ENCODE measurements around the gene XYLT1.

DNA sequence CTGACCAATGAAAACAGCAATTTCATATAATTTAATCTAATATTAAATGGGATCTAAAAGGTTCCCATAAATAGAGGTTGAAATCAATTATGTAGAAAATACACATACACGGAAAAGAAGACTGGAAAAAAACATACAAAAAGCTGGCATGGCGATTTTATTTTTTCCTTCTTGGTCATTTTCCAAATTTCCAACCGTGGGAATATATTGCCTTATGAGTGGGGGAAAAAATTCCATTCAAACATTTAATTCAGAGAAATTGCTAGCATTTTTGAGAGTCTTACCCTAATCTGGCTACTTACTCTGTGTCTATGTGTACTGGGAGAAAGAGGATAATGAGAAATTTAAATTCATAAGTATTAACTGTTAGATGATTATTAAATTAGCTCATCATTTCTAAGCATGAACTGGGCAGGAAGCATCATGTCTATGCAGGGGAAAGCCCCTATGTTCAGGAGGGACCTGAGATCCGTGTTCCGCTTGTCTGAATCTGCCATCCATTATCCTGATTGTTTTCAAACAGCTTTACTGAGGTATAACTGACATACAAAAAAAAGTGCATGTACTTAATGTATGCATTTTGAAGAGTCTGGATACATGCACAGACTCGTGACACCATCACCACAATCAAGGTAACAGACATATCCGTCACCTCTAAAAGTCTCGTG is 145.2 kb downstream of the XYLT1 start:
- TF ChIP-seq ATF6 (CRISPR knock-in tag; IDR thresholded peaks at IDR 0.05) = no peak
- TF ChIP-seq, protein P1, sequence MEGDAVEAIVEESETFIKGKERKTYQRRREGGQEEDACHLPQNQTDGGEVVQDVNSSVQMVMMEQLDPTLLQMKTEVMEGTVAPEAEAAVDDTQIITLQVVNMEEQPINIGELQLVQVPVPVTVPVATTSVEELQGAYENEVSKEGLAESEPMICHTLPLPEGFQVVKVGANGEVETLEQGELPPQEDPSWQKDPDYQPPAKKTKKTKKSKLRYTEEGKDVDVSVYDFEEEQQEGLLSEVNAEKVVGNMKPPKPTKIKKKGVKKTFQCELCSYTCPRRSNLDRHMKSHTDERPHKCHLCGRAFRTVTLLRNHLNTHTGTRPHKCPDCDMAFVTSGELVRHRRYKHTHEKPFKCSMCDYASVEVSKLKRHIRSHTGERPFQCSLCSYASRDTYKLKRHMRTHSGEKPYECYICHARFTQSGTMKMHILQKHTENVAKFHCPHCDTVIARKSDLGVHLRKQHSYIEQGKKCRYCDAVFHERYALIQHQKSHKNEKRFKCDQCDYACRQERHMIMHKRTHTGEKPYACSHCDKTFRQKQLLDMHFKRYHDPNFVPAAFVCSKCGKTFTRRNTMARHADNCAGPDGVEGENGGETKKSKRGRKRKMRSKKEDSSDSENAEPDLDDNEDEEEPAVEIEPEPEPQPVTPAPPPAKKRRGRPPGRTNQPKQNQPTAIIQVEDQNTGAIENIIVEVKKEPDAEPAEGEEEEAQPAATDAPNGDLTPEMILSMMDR (IDR thresholded peaks at IDR 0.05) = no peak
- TF ChIP-seq NR2C2 (CRISPR knock-in tag; IDR thresholded peaks at IDR 0.05) = no peak
- TF ChIP-seq ZNF416 (CRISPR knock-in tag; IDR thresholded peaks at IDR 0.05) = no peak
- no peak for TF ChIP-seq ZNF232 (CRISPR knock-in tag; IDR thresholded peaks at IDR 0.05)
- no peak for TF ChIP-seq ESRRA (CRISPR knock-in tag; IDR thresholded peaks at IDR 0.05; ENCODE audit: borderline replicate concordance)
- no peak for TF ChIP-seq JAZF1 (CRISPR knock-in tag; IDR thresholded peaks at IDR 0.05)
- TF ChIP-seq E2F4 (CRISPR knock-in tag; IDR thresholded peaks at IDR 0.05; ENCODE audit: borderline replicate concordance, low read depth) = no peak
- TF ChIP-seq, protein P2, sequence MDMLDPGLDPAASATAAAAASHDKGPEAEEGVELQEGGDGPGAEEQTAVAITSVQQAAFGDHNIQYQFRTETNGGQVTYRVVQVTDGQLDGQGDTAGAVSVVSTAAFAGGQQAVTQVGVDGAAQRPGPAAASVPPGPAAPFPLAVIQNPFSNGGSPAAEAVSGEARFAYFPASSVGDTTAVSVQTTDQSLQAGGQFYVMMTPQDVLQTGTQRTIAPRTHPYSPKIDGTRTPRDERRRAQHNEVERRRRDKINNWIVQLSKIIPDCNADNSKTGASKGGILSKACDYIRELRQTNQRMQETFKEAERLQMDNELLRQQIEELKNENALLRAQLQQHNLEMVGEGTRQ (CRISPR knock-in tag; IDR thresholded peaks at IDR 0.05) = no peak
